WERI-Rb-1 (cell line): Measurements from ENCODE around the gene SPHK2.
A peak's percentile ranks its signal among the peaks of the same experiment; 100 is the strongest.
"Not testable (repeated sequence)": the region's sequence is repeated elsewhere in the genome, so short reads cannot be mapped to it uniquely, and the experiment has no call there.

Source experiments
- DNase-seq: peaks from one replicate; pipeline ENCODE4 v3.0.0-alpha.2; 2020
- H3K27ac ChIP-seq: fragments of 250-450 bp; sonication (Bioruptor Pico); 2 replicates; pipeline ENCODE4 v1.5.1; 2020; ENCODE audit warnings: mild to moderate bottlenecking, moderate library complexity
- H3K27me3 ChIP-seq: fragments of 250-450 bp; sonication (Bioruptor Pico); 2 replicates; pipeline ENCODE4 v1.5.1; 2021; ENCODE audit warnings: mild to moderate bottlenecking, low read depth, moderate library complexity; ENCODE audit not compliant: insufficient read depth, severe bottlenecking
- H3K36me3 ChIP-seq: fragments of 250-450 bp; sonication (Bioruptor Pico); 2 replicates; pipeline ENCODE4 v1.5.1; 2020; ENCODE audit warnings: mild to moderate bottlenecking, moderate library complexity
- H3K4me3 ChIP-seq: 2 replicates; pipeline ENCODE4 v1.5.1; 2011; ENCODE audit warnings: low read depth, mild to moderate bottlenecking, control low read depth, low read length
- H3K9me3 ChIP-seq: fragments of 250-450 bp; sonication (Bioruptor Pico); 2 replicates; pipeline ENCODE4 v1.5.1; 2021; ENCODE audit warnings: mild to moderate bottlenecking, moderate library complexity; ENCODE audit not compliant: severe bottlenecking
- CTCF ChIP-seq: IDR thresholded peaks from 2 replicates; pipeline ENCODE4 v1.5.1; 2011; ENCODE audit warnings: low read depth, mild to moderate bottlenecking, control low read depth, inconsistent platforms, low read length

The SPHK2 gene

GRCh38 chr19:48656840-48657474, 37.7 kb downstream of the SPHK2 start:
- no peak for DNase-seq
- peak overlapping the region; percentile 23; the same call in 1 of the 2 replicates for H3K27ac ChIP-seq

GRCh38 chr19:48657828-48658227, 38.5 kb downstream of the SPHK2 start:
- not testable (repeated sequence) for H3K9me3 ChIP-seq, H3K36me3 ChIP-seq, H3K27ac ChIP-seq, DNase-seq, H3K27me3 ChIP-seq, H3K4me3 ChIP-seq

More at GRCh38 chr19:48656840-48657474, 37.7 kb downstream of the SPHK2 start:
- H3K36me3 ChIP-seq = no peaks in the 10 kb centered on the region
- no peak overlapping the region for H3K4me3 ChIP-seq
- no peaks in the 10 kb centered on the region for H3K27me3 ChIP-seq
- H3K9me3 ChIP-seq = no peaks in the 10 kb centered on the region
- no peak for TF ChIP-seq CTCF

GRCh38 chr19:48658483-48658882, 39.2 kb downstream of the SPHK2 start:
- Histone ChIP-seq H3K36me3 (no peaks in the 10 kb centered on the region), H3K27me3 (no peaks in the 10 kb centered on the region), H3K9me3 (no peaks in the 10 kb centered on the region), H3K4me3 (no peak overlapping the region), H3K27ac (no peak overlapping the region)
- DNase-seq = no peak
- no peak for TF ChIP-seq CTCF

GRCh38 chr19:48659768-48660167, 40.5 kb downstream of the SPHK2 start:
- Histone ChIP-seq H3K27me3 (no peaks in the 10 kb centered on the region), H3K9me3 (no peaks in the 10 kb centered on the region), H3K27ac (no peak overlapping the region), H3K4me3 (no peak overlapping the region), H3K36me3 (no peaks in the 10 kb centered on the region)
- TF ChIP-seq CTCF = no peak
- no peak for DNase-seq

- TF ChIP-seq CTCF = no peak
- Histone ChIP-seq H3K9me3 (no peaks in the 10 kb centered on the region), H3K4me3 (no peak overlapping the region), H3K27me3 (no peaks in the 10 kb centered on the region), H3K36me3 (no peaks in the 10 kb centered on the region), H3K27ac (peak overlapping the region; percentile 71)
- DNase-seq = peak; percentile 92
These were observed 41.8 kb downstream of the SPHK2 start for GRCh38 chr19:48660852-48661710.

- DNase-seq = no peak
- Histone ChIP-seq H3K27me3 (no peaks in the 10 kb centered on the region), H3K4me3 (no peak overlapping the region), H3K36me3 (no peaks in the 10 kb centered on the region), H3K27ac (no peak overlapping the region), H3K9me3 (no peaks in the 10 kb centered on the region)
- TF ChIP-seq CTCF = no peak
These were observed 42.4 kb downstream of the SPHK2 start for GRCh38 chr19:48661711-48662090.
